Small intestine (tissue), 7 donors: Measurements from ENCODE around the gene UGT1A7. TPM values are rescaled to one million over a fixed set of nuclear protein-coding genes. Genes with fewer than 3 reads are reported as not detected.

Experiments
- DNase-seq, 2 donors: peaks; one replicate each; pipeline versions ENCODE4 v3.0.0 to v3.0.0-alpha.2; 2013
- FAIRE-seq: peaks from 2 replicates; lab custom pipeline; 2012; peaks lifted over from hg19 to GRCh38; lab: Jason Lieb, UNC
- H3K27ac ChIP-seq, 3 donors: one replicate each; pipeline ENCODE4 v1.5.1; 2013; ENCODE audit warnings: low read length in 2 of 3, mild to moderate bottlenecking in 2 of 3, control low read depth in 1 of 3, inconsistent platforms in 1 of 3, low read depth in 1 of 3, moderate library complexity in 1 of 3
- H3K27me3 ChIP-seq, 3 donors: one replicate each; pipeline ENCODE4 v1.6.1; 2013; ENCODE audit warnings: low read length in 3 of 3, inconsistent platforms in 1 of 3; ENCODE audit not compliant: control insufficient read depth in 3 of 3, insufficient read depth in 3 of 3
- H3K36me3 ChIP-seq, 3 donors: one replicate each; pipeline ENCODE4 v1.6.1; 2013; ENCODE audit warnings: low read length in 3 of 3, inconsistent platforms in 1 of 3, low read depth in 1 of 3, mild to moderate bottlenecking in 1 of 3, moderate library complexity in 1 of 3; ENCODE audit not compliant: control insufficient read depth in 3 of 3, insufficient read depth in 2 of 3
- H3K4me1 ChIP-seq, 3 donors: one replicate each; pipeline ENCODE4 v1.6.1; 2013; ENCODE audit warnings: low read length in 2 of 3, inconsistent platforms in 1 of 3, low read depth in 1 of 3, mild to moderate bottlenecking in 1 of 3, moderate library complexity in 1 of 3; ENCODE audit not compliant: control insufficient read depth in 3 of 3, insufficient read depth in 2 of 3
- H3K4me3 ChIP-seq, 3 donors: one replicate each; pipeline ENCODE4 v1.5.1; 2013; ENCODE audit warnings: low read length in 3 of 3, control low read depth in 1 of 3, inconsistent platforms in 1 of 3, low read depth in 1 of 3, mild to moderate bottlenecking in 1 of 3, moderate library complexity in 1 of 3
- H3K9me3 ChIP-seq, 2 donors: one replicate each; pipeline ENCODE4 v1.6.1; 2013; ENCODE audit warnings: low read depth in 1 of 2, low read length in 1 of 2; ENCODE audit not compliant: control insufficient read depth in 2 of 2, insufficient read depth in 1 of 2
- WGBS, 3 donors: extraction: QIAGEN DNeasy Blood & Tissue Kit; methylation state at CpG; one replicate each; pipeline ENCODE4 v1.1.7; 2013; 5-methylcytosine and 5-hydroxymethylcytosine counted together
- polyA plus RNA-seq, 4 donors: library from polyadenylated mRNA; stranded (reverse) in 3 of 4; unstranded in 1 of 4; fragments of 200-250 nt in 3 of 4; fragments of 120-200 nt in 1 of 4; gene quantifications; one replicate each; pipeline versions ENCODE4 v1.2.1 to v1.2.3, GENCODE V29; 2013
- donor health status: healthy with polysubstance abuse.
- donor health status: control.
- donor health status: control.
- donor health status: Bipolar disorder and iron deficiency.
- donor health status: healthy.

Gene UGT1A7
- polyA plus RNA-seq, 4 donors, result 0.03 to 9.6 (median 0.19) TPM; not detected in 1

DNA sequence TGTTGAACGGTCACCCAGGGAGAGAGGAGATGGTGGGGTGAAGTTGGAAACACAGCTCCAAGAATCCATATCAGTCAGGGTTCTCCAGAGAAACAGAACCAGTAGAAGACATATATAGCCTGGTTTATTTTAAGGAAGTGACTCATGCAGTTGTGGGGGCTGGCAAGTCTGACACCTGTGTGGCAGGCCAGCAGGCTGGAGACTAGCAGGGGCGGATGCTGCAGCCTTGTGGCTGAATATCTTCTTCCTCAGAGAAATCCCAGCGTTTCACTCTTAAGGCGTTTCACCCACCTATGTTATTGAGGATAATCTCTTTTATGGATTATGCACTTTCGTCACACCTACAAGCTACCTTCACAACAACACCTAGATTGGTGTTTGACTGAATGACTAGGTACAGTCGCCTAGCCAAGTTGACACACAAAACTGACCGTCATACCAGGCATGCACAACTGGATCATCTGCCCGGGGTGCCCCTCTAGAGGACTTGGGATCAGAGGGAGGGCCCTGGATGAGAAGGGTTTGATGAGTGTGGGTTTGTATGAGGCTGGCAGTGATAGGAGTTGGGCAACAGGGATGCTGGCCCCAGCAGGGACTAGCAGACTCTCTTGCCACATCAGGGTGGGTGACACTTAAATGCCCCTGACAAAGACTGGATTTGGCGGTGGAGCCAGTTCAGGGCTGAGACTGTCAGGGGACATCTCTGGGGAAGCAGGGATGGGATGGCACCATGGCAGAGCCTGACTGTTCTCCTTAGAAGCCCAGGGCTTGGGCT, 119.8 kb downstream of the UGT1A7 start:
- Histone ChIP-seq H3K4me1 (no peaks in the 10 kb centered on the region), H3K36me3 (no peaks in the 10 kb centered on the region), H3K27ac (no peak overlapping the region), H3K9me3 (no peaks in the 10 kb centered on the region), H3K27me3 (no peaks in the 10 kb centered on the region), H3K4me3 (no peak overlapping the region)
- no peak for DNase-seq
- 75 to 84% (median 76%) methylated on average over 9 of the region's 9 CpGs for WGBS, 3 donors
- FAIRE-seq, result no peak

- no peaks in the 10 kb centered on the region for H3K4me1 ChIP-seq
- no peak overlapping the region for H3K27ac ChIP-seq
- no peaks in the 10 kb centered on the region for H3K27me3 ChIP-seq
- no peak overlapping the region for H3K4me3 ChIP-seq
- H3K36me3 ChIP-seq, result no peaks in the 10 kb centered on the region
- DNase-seq (no peak), FAIRE-seq (no peak)
- no peaks in the 10 kb centered on the region for H3K9me3 ChIP-seq
- WGBS, 3 donors, result 62 to 70% (median 63%) methylated on average over 3 of the region's 3 CpGs
These were observed 120.6 kb downstream of the UGT1A7 start for GRCh38 chr2:233802132-233802815.

- no peak for DNase-seq
- FAIRE-seq, result no peak
- Histone ChIP-seq H3K9me3 (no peaks in the 10 kb centered on the region), H3K4me1 (no peaks in the 10 kb centered on the region), H3K27me3 (peaks cover 0 to 2% (median 0%) of the 10 kb centered on the region in 3 donors), H3K27ac (no peak overlapping the region), H3K36me3 (no peaks in the 10 kb centered on the region), H3K4me3 (no peak overlapping the region)
- WGBS, 3 donors, result 73 to 81% (median 76%) methylated on average over 2 of the region's 2 CpGs
These were observed 121.7 kb downstream of the UGT1A7 start for GRCh38 chr2:233803292-233803911.

DNA sequence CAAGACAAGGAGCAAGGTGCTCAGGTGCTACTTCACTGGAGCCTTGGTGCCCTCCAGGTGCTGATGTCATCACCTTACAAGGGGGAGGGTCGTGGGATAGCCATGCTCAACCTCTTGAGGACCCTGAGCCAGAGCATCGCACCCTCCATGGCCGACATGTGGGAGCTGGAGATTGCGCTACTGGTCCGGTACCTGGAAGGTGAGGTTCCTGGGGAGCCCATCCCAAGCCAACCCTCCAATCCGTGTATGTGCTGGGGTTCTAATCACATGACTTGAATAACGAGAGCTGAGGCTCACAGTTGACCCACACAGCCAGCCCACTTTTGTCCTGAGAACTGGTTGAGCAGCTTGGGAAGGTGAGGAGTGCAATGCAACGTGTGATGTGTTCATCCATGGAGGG, 122.3 kb downstream of the UGT1A7 start:
- Histone ChIP-seq H3K36me3 (no peaks in the 10 kb centered on the region), H3K4me1 (no peaks in the 10 kb centered on the region), H3K27ac (no peak overlapping the region), H3K27me3 (peaks cover 0 to 2% (median 0%) of the 10 kb centered on the region in 3 donors), H3K4me3 (no peak overlapping the region), H3K9me3 (no peaks in the 10 kb centered on the region)
- no peak for DNase-seq
- 53 to 74% (median 67%) methylated on average over 8 of the region's 8 CpGs for WGBS, 3 donors
- FAIRE-seq, result no peak

DNA sequence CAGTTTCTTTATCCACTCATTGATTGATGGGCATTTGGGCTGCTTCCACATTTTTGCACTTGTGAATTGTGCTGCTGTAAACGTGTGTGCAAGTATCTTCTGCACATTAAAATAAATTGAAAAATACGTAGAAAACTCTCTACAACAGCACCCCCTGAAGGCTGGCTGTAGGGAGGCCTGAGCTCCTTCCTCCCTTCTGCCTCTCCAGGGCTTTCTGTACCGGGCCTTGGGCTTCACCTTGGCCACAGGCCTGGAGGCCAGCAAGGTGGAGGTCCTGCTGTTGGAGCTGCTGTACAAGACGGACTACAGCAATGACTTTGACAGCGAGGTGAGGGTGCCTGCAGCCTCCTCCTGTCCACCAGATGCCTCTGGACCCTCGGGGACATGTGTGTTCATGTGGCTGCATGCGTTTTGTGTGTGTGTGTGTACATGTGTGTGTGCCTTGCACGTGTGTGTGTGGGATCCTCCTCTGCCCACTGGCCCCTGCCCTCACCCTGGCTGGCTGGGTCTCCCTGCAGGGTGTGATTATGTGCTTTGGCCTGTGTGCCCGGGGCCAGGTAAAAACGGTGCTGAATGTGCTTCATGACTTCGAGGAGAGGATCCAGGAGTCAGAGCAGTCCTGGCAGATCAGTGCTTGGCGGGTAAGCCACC, 125.6 kb downstream of the UGT1A7 start:
- H3K27me3 ChIP-seq, result peaks cover 0 to 2% (median 0%) of the 10 kb centered on the region in 3 donors
- H3K36me3 ChIP-seq, result no peaks in the 10 kb centered on the region
- no peak overlapping the region for H3K4me3 ChIP-seq
- no peaks in the 10 kb centered on the region for H3K9me3 ChIP-seq
- DNase-seq (no peak), FAIRE-seq (no peak)
- 74 to 79% (median 77%) methylated on average over 12 of the region's 12 CpGs for WGBS, 3 donors
- H3K4me1 ChIP-seq, result no peaks in the 10 kb centered on the region
- H3K27ac ChIP-seq, result no peak overlapping the region

DNA sequence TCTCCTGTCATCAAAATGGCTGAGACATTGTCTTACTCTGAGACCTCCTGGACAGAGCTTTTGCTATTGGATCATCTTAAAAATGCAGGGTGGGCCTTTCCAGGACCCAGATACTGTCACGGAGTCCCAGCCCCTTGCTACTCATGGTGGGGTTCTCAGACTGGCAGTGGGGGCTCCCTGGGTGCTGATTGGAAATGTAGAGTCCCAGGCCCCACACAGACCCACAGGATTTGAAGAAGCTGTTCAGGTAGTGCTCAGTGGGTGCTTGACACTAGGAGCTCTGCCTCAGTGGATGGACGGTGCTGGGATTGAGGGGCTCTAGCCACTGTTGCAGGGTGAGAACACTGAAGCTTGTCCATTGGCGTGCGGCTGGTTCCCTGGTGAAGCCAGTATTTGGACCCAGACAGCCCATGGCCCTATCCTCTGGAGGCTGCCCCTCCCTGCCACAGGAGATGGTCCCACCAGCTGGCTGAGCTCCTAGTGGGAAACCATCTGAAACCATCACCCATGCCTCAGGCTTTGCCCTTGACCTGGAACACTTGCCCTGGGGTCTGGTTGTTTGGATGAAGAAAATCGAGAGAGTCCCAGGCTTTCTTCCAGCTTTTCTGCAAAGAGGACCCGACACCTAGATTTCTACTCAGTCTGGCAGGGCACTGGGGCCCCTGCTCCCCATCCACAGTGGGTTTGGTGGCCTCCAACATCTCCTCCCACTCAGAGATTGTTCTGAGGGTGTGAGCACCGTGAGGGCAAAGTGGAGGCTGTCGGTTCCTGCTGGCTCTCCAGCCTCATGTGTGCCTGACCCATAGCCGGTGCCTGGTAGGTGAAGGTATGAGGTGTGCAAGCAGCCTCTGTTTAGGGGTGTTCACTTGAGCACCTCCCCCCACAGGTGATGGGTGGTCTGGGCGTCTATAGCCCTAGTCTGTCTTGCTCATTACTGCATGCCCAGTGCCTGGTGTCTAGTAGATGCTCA, 126.5 kb downstream of the UGT1A7 start:
- WGBS, 3 donors, result 77 to 82% (median 81%) methylated on average over 10 of the region's 10 CpGs
- Histone ChIP-seq H3K36me3 (no peaks in the 10 kb centered on the region), H3K4me1 (no peaks in the 10 kb centered on the region), H3K27ac (no peak overlapping the region), H3K4me3 (no peak overlapping the region), H3K9me3 (no peaks in the 10 kb centered on the region), H3K27me3 (peaks cover 0 to 2% (median 0%) of the 10 kb centered on the region in 3 donors)
- DNase-seq, result no peak
- FAIRE-seq, result no peak

- DNase-seq (no peak), FAIRE-seq (no peak)
- peaks cover 0 to 2% (median 0%) of the 10 kb centered on the region in 3 donors for H3K27me3 ChIP-seq
- no peaks in the 10 kb centered on the region for H3K4me1 ChIP-seq
- H3K36me3 ChIP-seq, result no peaks in the 10 kb centered on the region
- no peak overlapping the region for H3K4me3 ChIP-seq
- H3K9me3 ChIP-seq, result no peaks in the 10 kb centered on the region
- WGBS, 3 donors, result 88 to 97% (median 91%) methylated on average over 6 of the region's 6 CpGs
- no peak overlapping the region for H3K27ac ChIP-seq
These were observed 128.7 kb downstream of the UGT1A7 start for GRCh38 chr2:233810385-233810784.
